Measurements from ENCODE around the gene FAM107B.

Gene FAM107B

GRCh38 chr10:14613588-14613920, 161.1 kb downstream of the FAM107B start:
- TF ChIP-seq ZNF202 (tag by site-specific recombination; IDR thresholded peaks at IDR 0.05; ENCODE audit: borderline replicate concordance), result no peak
- no peak for TF ChIP-seq ZNF169 (tag by site-specific recombination; IDR thresholded peaks at IDR 0.05)
- TF ChIP-seq BCL11A (tag by site-specific recombination; IDR thresholded peaks at IDR 0.05; ENCODE audit: low read depth), result no peak
- no peak for TF ChIP-seq ZNF785 (tag by site-specific recombination; IDR thresholded peaks at IDR 0.05)
- no peak for TF ChIP-seq BCL6B (tag by site-specific recombination; IDR thresholded peaks at IDR 0.05)
- no peak for TF ChIP-seq ZNF791 (tag by site-specific recombination; IDR thresholded peaks at IDR 0.05)
- no peak for TF ChIP-seq ZNF239 (tag by site-specific recombination; IDR thresholded peaks at IDR 0.05)
- no peak for TF ChIP-seq ZNF701 (tag by site-specific recombination; IDR thresholded peaks at IDR 0.05)
- TF ChIP-seq ZFP69B (tag by site-specific recombination; IDR thresholded peaks at IDR 0.05), result no peak
- no peak for TF ChIP-seq ZNF24 (tag by site-specific recombination; IDR thresholded peaks at IDR 0.05)
- no peak for TF ChIP-seq ZNF266 (tag by site-specific recombination; IDR thresholded peaks at IDR 0.05; ENCODE audit: low read depth)
- TF ChIP-seq ZNF416 (tag by site-specific recombination; IDR thresholded peaks at IDR 0.05), result no peak
- no peak for TF ChIP-seq SALL2 (tag by site-specific recombination; IDR thresholded peaks at IDR 0.05; ENCODE audit: borderline replicate concordance)
- no peak for TF ChIP-seq ZSCAN5A (tag by site-specific recombination; IDR thresholded peaks at IDR 0.05)
- TF ChIP-seq, protein P1, sequence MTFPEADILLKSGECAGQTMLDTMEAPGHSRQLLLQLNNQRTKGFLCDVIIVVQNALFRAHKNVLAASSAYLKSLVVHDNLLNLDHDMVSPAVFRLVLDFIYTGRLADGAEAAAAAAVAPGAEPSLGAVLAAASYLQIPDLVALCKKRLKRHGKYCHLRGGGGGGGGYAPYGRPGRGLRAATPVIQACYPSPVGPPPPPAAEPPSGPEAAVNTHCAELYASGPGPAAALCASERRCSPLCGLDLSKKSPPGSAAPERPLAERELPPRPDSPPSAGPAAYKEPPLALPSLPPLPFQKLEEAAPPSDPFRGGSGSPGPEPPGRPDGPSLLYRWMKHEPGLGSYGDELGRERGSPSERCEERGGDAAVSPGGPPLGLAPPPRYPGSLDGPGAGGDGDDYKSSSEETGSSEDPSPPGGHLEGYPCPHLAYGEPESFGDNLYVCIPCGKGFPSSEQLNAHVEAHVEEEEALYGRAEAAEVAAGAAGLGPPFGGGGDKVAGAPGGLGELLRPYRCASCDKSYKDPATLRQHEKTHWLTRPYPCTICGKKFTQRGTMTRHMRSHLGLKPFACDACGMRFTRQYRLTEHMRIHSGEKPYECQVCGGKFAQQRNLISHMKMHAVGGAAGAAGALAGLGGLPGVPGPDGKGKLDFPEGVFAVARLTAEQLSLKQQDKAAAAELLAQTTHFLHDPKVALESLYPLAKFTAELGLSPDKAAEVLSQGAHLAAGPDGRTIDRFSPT (tag by site-specific recombination; IDR thresholded peaks at IDR 0.05), result no peak
- TF ChIP-seq ZNF114 (tag by site-specific recombination; IDR thresholded peaks at IDR 0.05), result no peak
- Histone ChIP-seq H3K27ac (ENCODE audit: extremely low read depth, low read depth, low read length) (no peak overlapping the region), H3K4me3 (ENCODE audit: low read depth, low read length) (no peak overlapping the region), H3K36me3 (ENCODE audit: control insufficient read depth in 2 of 2, insufficient read depth in 1 of 2, low read length in 2 of 2) (no peaks in the 10 kb centered on the region), H3K9me3 (ENCODE audit: control insufficient read depth, insufficient read depth, low read depth, low read length) (no peaks in the 10 kb centered on the region), H3K4me1 (ENCODE audit: control insufficient read depth, insufficient read depth, low read length) (no peaks in the 10 kb centered on the region)
- CTCF ChIA-PET, result no interaction called here
- POLR2A ChIA-PET, result no interaction called here

GRCh38 chr10:14612873-14613587, 161.7 kb downstream of the FAM107B start:
- ChIA-PET CTCF (no interaction called here), POLR2A (no interaction called here)
- Histone ChIP-seq H3K9me3 (ENCODE audit: control insufficient read depth, insufficient read depth, low read depth, low read length) (no peaks in the 10 kb centered on the region), H3K4me3 (ENCODE audit: low read depth, low read length) (no peak overlapping the region), H3K36me3 (ENCODE audit: control insufficient read depth in 2 of 2, insufficient read depth in 1 of 2, low read length in 2 of 2) (no peaks in the 10 kb centered on the region), H3K27ac (ENCODE audit: extremely low read depth, low read depth, low read length) (no peak overlapping the region), H3K4me1 (ENCODE audit: control insufficient read depth, insufficient read depth, low read length) (no peaks in the 10 kb centered on the region)
- no peak for TF ChIP-seq ZNF19 (tag by site-specific recombination; IDR thresholded peaks at IDR 0.05; ENCODE audit: low read depth)
- TF ChIP-seq ZNF121 (tag by site-specific recombination; IDR thresholded peaks at IDR 0.05), result no peak
- TF ChIP-seq ZNF707 (tag by site-specific recombination; IDR thresholded peaks at IDR 0.05), result no peak
- no peak for TF ChIP-seq ZNF501 (tag by site-specific recombination; IDR thresholded peaks at IDR 0.05)
- TF ChIP-seq, protein P2, sequence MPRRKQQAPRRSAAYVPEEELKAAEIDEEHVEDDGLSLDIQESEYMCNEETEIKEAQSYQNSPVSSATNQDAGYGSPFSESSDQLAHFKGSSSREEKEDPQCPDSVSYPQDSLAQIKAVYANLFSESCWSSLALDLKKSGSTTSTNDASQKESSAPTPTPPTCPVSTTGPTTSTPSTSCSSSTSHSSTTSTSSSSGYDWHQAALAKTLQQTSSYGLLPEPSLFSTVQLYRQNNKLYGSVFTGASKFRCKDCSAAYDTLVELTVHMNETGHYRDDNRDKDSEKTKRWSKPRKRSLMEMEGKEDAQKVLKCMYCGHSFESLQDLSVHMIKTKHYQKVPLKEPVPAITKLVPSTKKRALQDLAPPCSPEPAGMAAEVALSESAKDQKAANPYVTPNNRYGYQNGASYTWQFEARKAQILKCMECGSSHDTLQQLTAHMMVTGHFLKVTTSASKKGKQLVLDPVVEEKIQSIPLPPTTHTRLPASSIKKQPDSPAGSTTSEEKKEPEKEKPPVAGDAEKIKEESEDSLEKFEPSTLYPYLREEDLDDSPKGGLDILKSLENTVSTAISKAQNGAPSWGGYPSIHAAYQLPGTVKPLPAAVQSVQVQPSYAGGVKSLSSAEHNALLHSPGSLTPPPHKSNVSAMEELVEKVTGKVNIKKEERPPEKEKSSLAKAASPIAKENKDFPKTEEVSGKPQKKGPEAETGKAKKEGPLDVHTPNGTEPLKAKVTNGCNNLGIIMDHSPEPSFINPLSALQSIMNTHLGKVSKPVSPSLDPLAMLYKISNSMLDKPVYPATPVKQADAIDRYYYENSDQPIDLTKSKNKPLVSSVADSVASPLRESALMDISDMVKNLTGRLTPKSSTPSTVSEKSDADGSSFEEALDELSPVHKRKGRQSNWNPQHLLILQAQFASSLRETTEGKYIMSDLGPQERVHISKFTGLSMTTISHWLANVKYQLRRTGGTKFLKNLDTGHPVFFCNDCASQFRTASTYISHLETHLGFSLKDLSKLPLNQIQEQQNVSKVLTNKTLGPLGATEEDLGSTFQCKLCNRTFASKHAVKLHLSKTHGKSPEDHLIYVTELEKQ (tag by site-specific recombination; IDR thresholded peaks at IDR 0.05; ENCODE audit: borderline replicate concordance), result no peak
- TF ChIP-seq, protein P3, sequence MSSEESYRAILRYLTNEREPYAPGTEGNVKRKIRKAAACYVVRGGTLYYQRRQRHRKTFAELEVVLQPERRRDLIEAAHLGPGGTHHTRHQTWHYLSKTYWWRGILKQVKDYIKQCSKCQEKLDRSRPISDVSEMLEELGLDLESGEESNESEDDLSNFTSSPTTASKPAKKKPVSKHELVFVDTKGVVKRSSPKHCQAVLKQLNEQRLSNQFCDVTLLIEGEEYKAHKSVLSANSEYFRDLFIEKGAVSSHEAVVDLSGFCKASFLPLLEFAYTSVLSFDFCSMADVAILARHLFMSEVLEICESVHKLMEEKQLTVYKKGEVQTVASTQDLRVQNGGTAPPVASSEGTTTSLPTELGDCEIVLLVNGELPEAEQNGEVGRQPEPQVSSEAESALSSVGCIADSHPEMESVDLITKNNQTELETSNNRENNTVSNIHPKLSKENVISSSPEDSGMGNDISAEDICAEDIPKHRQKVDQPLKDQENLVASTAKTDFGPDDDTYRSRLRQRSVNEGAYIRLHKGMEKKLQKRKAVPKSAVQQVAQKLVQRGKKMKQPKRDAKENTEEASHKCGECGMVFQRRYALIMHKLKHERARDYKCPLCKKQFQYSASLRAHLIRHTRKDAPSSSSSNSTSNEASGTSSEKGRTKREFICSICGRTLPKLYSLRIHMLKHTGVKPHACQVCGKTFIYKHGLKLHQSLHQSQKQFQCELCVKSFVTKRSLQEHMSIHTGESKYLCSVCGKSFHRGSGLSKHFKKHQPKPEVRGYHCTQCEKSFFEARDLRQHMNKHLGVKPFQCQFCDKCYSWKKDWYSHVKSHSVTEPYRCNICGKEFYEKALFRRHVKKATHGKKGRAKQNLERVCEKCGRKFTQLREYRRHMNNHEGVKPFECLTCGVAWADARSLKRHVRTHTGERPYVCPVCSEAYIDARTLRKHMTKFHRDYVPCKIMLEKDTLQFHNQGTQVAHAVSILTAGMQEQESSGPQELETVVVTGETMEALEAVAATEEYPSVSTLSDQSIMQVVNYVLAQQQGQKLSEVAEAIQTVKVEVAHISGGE (tag by site-specific recombination; conservative IDR thresholded peaks at IDR 0.05; ENCODE audit: low read depth), result no peak
- no peak for TF ChIP-seq WT1 (tag by site-specific recombination; IDR thresholded peaks at IDR 0.05)
- no peak for TF ChIP-seq ZIC2 (tag by site-specific recombination; IDR thresholded peaks at IDR 0.05)
- TF ChIP-seq OVOL3 (tag by site-specific recombination; IDR thresholded peaks at IDR 0.05), result no peak

All from HEK293 (cell line).